HepG2 (cell line): ENCODE measurements around the gene NMUR2. TPM values are rescaled to one million over a fixed set of nuclear protein-coding genes. Genes with fewer than 3 reads are reported as not detected.

ENCODE experiments used
- ATAC-seq: fragments of 200-7000 bp; cut with Tn5 transposase; 3 replicates; pipeline ENCODE4 v1.9.1; 2020; ENCODE audit warnings: mild to moderate bottlenecking, moderate library complexity
- BruUV-seq: library from RNA; stranded (reverse); fragments of 400-500 nt; replicated peaks from 2 replicates; lab custom pipeline; 2021; lab: Mats Ljungman, UMichigan
- CTCF ChIA-PET: fragments of 300-600 bp; formaldehyde crosslinking; extraction: SDS; loops from one replicate; lab custom pipeline; 2021; ENCODE audit warnings: low total read pairs, inconsistent platforms, low intra/inter-chr PET ratio; lab: Yijun Ruan, JAX
- POLR2A ChIA-PET: fragments of 350-600 bp; sonication (Branson Sonifier 250); formaldehyde crosslinking; loops from one replicate; lab custom pipeline; 2020; ENCODE audit warnings: antibody characterized with exemption, inconsistent platforms; lab: Yijun Ruan, JAX
- DNase-seq: peaks from one replicate; pipeline ENCODE4 v3.0.0-alpha.2; 2015; ENCODE audit warnings: low spot score
- FAIRE-seq: peaks from 3 replicates; lab custom pipeline; 2011; peaks lifted over from hg19 to GRCh38; lab: Jason Lieb, UNC
- H2AFZ ChIP-seq: one replicate; pipeline ENCODE4 v1.6.1; 2011; ENCODE audit warnings: low read length, inconsistent platforms
- H3K27ac ChIP-seq: fragments of 300-600 bp; 3 replicates; pipeline ENCODE4 v1.8.0; 2011; ENCODE audit warnings: mixed run types, mild to moderate bottlenecking, mixed read lengths, low read length, inconsistent platforms; ENCODE audit not compliant: insufficient read depth; ENCODE audit errors: extremely low read length
- H3K27me3 ChIP-seq, 2 experiments: fragments of 200-600 bp in 1 of 2; 2 replicates in 1 of 2; 3 replicates in 1 of 2; pipeline versions ENCODE4 v1.6.0 to v1.8.0; 2011; ENCODE audit warnings: low read length in 2 of 2, mild to moderate bottlenecking in 2 of 2, moderate library complexity in 2 of 2, inconsistent platforms in 1 of 2; ENCODE audit not compliant: insufficient read depth in 2 of 2, control insufficient read depth in 1 of 2
- H3K36me3 ChIP-seq, 2 experiments: fragments of 200-600 bp in 1 of 2; replicated peaks in 1 of 2; 2 replicates in 1 of 2; 3 replicates in 1 of 2; pipeline versions ENCODE4 v1.5.1 to v1.8.0; 2011; ENCODE audit warnings: low read length in 2 of 2, inconsistent platforms in 1 of 2; ENCODE audit not compliant: insufficient read depth in 2 of 2, control insufficient read depth in 1 of 2
- H3K4me1 ChIP-seq: 2 replicates; pipeline ENCODE4 v1.5.1; 2012; ENCODE audit warnings: low read length, inconsistent platforms; ENCODE audit not compliant: insufficient read depth
- H3K4me2 ChIP-seq: 2 replicates; pipeline ENCODE4 v1.6.0; 2011; ENCODE audit warnings: low read depth, low read length, inconsistent platforms
- H3K4me3 ChIP-seq, 3 experiments: fragments of 200-600 bp in 1 of 3; sonication (generic), shearing (Covaris generic) in 1 of 3; replicated peaks in 1 of 3; 2 replicates each; pipeline ENCODE4 v1.5.1; 2011 to 2016; ENCODE audit warnings: low read length in 3 of 3, inconsistent platforms in 2 of 3, low read depth in 2 of 3, mild to moderate bottlenecking in 2 of 3, control low read depth in 1 of 3, mixed read lengths in 1 of 3; ENCODE audit not compliant: insufficient read depth in 1 of 3
- H3K79me2 ChIP-seq: one replicate; pipeline ENCODE4 v1.6.1; 2011; ENCODE audit warnings: low read length, inconsistent platforms; ENCODE audit not compliant: insufficient read depth
- H3K9ac ChIP-seq: 2 replicates; pipeline ENCODE4 v1.6.0; 2011; ENCODE audit warnings: mild to moderate bottlenecking, low read depth, low read length, inconsistent platforms; ENCODE audit not compliant: insufficient read depth
- H3K9me3 ChIP-seq: 2 replicates; pipeline ENCODE4 v1.5.1; 2012; ENCODE audit warnings: mild to moderate bottlenecking, low read length
- H4K20me1 ChIP-seq: 2 replicates; pipeline ENCODE4 v1.6.0; 2011; ENCODE audit warnings: inconsistent platforms, mild to moderate bottlenecking, low read length, moderate library complexity; ENCODE audit not compliant: insufficient read depth
- BRF2 ChIP-seq: sonication (generic); formaldehyde crosslinking; IDR thresholded peaks from 2 replicates; pipeline ENCODE4 v1.8.1; 2022; ENCODE audit warnings: mild to moderate bottlenecking, missing genetic modification reagents
- E2F1 ChIP-seq: sonication (generic); formaldehyde crosslinking; IDR thresholded peaks from 2 replicates; pipeline ENCODE4 v1.5.0; 2020; ENCODE audit warnings: missing genetic modification reagents
- KDM5B ChIP-seq: sonication (generic); formaldehyde crosslinking; IDR thresholded peaks from 2 replicates; pipeline ENCODE4 v1.4.0; 2020; ENCODE audit warnings: missing genetic modification reagents, mild to moderate bottlenecking, borderline replicate concordance
- MXD1 ChIP-seq: sonication (generic); formaldehyde crosslinking; IDR thresholded peaks from 2 replicates; pipeline ENCODE4 v1.4.0; 2020; ENCODE audit warnings: mild to moderate bottlenecking, missing genetic modification reagents
- SMC3 ChIP-seq: IDR thresholded peaks from 2 replicates; pipeline ENCODE4 v1.6.1; 2011; ENCODE audit warnings: low read length, improper control_type of control experiment
- SP5 ChIP-seq: IDR thresholded peaks from 2 replicates; pipeline ENCODE4 v1.6.1; 2016; ENCODE audit warnings: low read depth, borderline replicate concordance
- SRSF1 ChIP-seq: fragments of 200-400 bp; formaldehyde crosslinking; optimal IDR thresholded peaks from 2 replicates; pipeline ENCODE3; 2017; ENCODE audit warnings: mild to moderate bottlenecking, low read depth, low read length, moderate library complexity
- STAT5B ChIP-seq: sonication (generic); formaldehyde crosslinking; IDR thresholded peaks from 2 replicates; pipeline ENCODE4 v1.4.0; 2020; ENCODE audit warnings: missing genetic modification reagents
- THAP9 ChIP-seq: sonication (generic); formaldehyde crosslinking; IDR thresholded peaks from 2 replicates; pipeline ENCODE4; 2020; ENCODE audit warnings: missing genetic modification reagents, mild to moderate bottlenecking, borderline replicate concordance
- ZFP41 ChIP-seq: sonication (generic); formaldehyde crosslinking; IDR thresholded peaks from 2 replicates; pipeline ENCODE4 v1.4.0; 2020; ENCODE audit warnings: mild to moderate bottlenecking, missing genetic modification reagents, borderline replicate concordance
- ZNF20 ChIP-seq: sonication (generic); formaldehyde crosslinking; IDR thresholded peaks from 2 replicates; pipeline ENCODE4 v1.4.0; 2020; ENCODE audit warnings: mild to moderate bottlenecking, moderate library complexity, missing genetic modification reagents
- ZNF598 ChIP-seq: sonication (generic); formaldehyde crosslinking; IDR thresholded peaks from 2 replicates; pipeline ENCODE4 v1.5.1; 2020; ENCODE audit warnings: mild to moderate bottlenecking, missing genetic modification reagents, borderline replicate concordance
- WGBS: methylation state at CpG from one replicate; pipeline ENCODE4 v1.1.6; 2017; ENCODE audit warnings: low lambda C conversion rate; 5-methylcytosine and 5-hydroxymethylcytosine counted together
- in situ Hi-C: cut with HindIII; loops from 2 replicates; pipeline ENCODE4 v1.10.0; 2017; ENCODE audit warnings: low pct_unique_long_range_greater_than_20kb; ENCODE audit not compliant: extremely low pct_ligation_motif_present
- intact Hi-C: fragments of 100-400 bp; cut with micrococcal nuclease; formaldehyde crosslinking; loops from one replicate; pipeline ENCODE4 v1.10.0; 2022; ENCODE audit not compliant: unreplicated experiment
- polyA plus RNA-seq, 8 experiments: library from polyadenylated mRNA; depleted of rRNA in 3 of 8; stranded (reverse) in 7 of 8; unstranded in 1 of 8; fragments of >200 nt; fragmentation: Illumina TruSeq in 4 of 8; extraction: Trizol in 4 of 8; gene quantifications; 2 replicates each; pipeline versions ENCODE4 v1.2.1 to v1.2.3, GENCODE V29; 2011 to 2016; ENCODE audit warnings: low read depth in 4 of 8, missing spikeins in 1 of 8, mixed read lengths in 1 of 8; ENCODE audit not compliant: insufficient read depth in 1 of 8
- total RNA-seq, 5 experiments: library from RNA; depleted of rRNA; stranded (reverse); fragments of >200 nt; fragmentation: Illumina TruSeq; extraction: Trizol; gene quantifications; 2 replicates each; pipeline ENCODE4 v1.2.3, GENCODE V29; 2016; ENCODE audit warnings: low read depth in 1 of 5

NMUR2 gene
- total and polyA plus RNA-seq, 2 of the 13 experiments (the other 11 are each of a cell fraction or from before 2014, with no cell fraction given), result not detected

- TF ChIP-seq THAP9 (no peak), ZFP41 (CRISPR knock-in tag) (no peak)
Measured at GRCh38 chr5:152388610-152389009, 16.5 kb downstream of the NMUR2 start (continued).

GRCh38 chr5:152380415-152381123 is 24.5 kb downstream of the NMUR2 start:
- no peak for ATAC-seq
- TF ChIP-seq MXD1 (no peak), STAT5B (CRISPR knock-in tag) (no peak), KDM5B (CRISPR knock-in tag) (no peak), SMC3 (no peak), ZNF598 (CRISPR knock-in tag) (no peak), ZNF20 (CRISPR knock-in tag) (no peak), SP5 (CRISPR knock-in tag) (no peak), E2F1 (CRISPR knock-in tag) (no peak), BRF2 (CRISPR knock-in tag) (no peak), SRSF1 (no peak)

More at GRCh38 chr5:152380415-152381123, 24.5 kb downstream of the NMUR2 start:
- ChIA-PET CTCF (no interaction called here), POLR2A (no interaction called here)
- no peak overlapping the region for H3K4me3 ChIP-seq
- H3K4me2 ChIP-seq, result no peak overlapping the region
- H2AFZ ChIP-seq, result no peak overlapping the region
- no peaks in the 10 kb centered on the region for H3K27me3 ChIP-seq
- no peak overlapping the region for H3K27ac ChIP-seq
- no peaks in the 10 kb centered on the region for H3K79me2 ChIP-seq
- no peaks in the 10 kb centered on the region for H3K4me1 ChIP-seq
- no peaks in the 10 kb centered on the region for H4K20me1 ChIP-seq
- H3K9me3 ChIP-seq, result no peaks in the 10 kb centered on the region
- no peak overlapping the region for H3K9ac ChIP-seq
- intact Hi-C loops (no loop called here), in situ Hi-C loops (no loop called here)
- BruUV-seq, result no TSS peak
- H3K36me3 ChIP-seq, result no peaks in the 10 kb centered on the region
- WGBS, result 23% methylated on average over 10 of the region's 10 CpGs
- FAIRE-seq (no peak), DNase-seq (no peak)
